Measurements from ENCODE around the gene TMEM192. TPM values are rescaled to one million over a fixed set of nuclear protein-coding genes. Genes with fewer than 3 reads are reported as not detected.
"Not testable (repeated sequence)": the region's sequence is repeated elsewhere in the genome, so short reads cannot be mapped to it uniquely, and the experiment has no call there.

The TMEM192 gene
- polyA plus RNA-seq, 2 of the 4 experiments (the other 2 are of a cell fraction): 8.4 to 19.3 TPM

DNA sequence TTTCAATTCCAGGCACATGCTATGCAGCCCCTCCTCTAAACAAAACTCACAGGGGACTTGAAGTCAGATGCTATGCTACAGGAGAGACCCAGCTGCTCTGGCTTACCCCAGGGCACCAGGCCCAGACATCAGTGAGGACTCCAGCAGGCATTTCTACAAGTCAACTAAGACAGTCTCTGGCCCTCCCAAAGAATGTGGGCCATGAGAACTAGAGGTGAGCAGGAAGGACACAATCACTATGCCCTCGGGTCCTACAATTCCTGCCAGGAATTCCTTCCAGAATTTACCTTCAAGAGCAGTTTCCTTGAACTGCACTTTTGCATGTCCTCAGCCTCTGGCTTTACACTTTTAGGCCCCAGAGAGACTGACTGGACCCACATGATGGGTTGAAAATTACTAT is 17.4 kb downstream of the TMEM192 start (continued):
- TF ChIP-seq, protein P1, sequence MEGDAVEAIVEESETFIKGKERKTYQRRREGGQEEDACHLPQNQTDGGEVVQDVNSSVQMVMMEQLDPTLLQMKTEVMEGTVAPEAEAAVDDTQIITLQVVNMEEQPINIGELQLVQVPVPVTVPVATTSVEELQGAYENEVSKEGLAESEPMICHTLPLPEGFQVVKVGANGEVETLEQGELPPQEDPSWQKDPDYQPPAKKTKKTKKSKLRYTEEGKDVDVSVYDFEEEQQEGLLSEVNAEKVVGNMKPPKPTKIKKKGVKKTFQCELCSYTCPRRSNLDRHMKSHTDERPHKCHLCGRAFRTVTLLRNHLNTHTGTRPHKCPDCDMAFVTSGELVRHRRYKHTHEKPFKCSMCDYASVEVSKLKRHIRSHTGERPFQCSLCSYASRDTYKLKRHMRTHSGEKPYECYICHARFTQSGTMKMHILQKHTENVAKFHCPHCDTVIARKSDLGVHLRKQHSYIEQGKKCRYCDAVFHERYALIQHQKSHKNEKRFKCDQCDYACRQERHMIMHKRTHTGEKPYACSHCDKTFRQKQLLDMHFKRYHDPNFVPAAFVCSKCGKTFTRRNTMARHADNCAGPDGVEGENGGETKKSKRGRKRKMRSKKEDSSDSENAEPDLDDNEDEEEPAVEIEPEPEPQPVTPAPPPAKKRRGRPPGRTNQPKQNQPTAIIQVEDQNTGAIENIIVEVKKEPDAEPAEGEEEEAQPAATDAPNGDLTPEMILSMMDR (IDR thresholded peaks at IDR 0.05): no peak

DNA sequence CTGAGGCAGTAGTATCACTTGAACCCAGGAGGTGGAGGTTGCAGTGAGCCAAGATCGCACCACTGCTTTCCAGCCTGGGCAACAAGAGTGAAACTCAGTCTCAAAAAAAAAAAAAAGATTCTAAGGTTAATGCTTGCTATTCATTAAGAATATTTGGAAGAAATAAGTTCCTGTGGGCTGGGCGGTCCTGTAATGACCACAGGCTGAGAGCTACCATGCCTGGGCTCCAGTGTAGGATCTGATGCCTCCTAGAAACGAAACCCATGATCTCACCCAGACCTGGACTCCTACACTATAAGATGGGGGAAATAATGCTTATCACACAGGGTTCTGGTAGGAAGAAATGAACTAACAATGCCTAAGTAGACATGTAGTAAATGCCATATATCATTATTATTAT is 17.8 kb downstream of the TMEM192 start:
- no peak for DNase-seq (ENCODE audit: low read depth in 1 of 2, low spot score in 1 of 2)
- 89% methylated on average over 3 of the region's 3 CpGs for WGBS (ENCODE audit: missing lambda C conversion rate)
- no peak overlapping the region for H3K4me3 ChIP-seq
- FAIRE-seq: no peak
- CTCF ChIA-PET: interaction anchor here (0.6 kb wide), 1 partner anchor 1178 kb away, joined by 4 read pairs; no protein-coding TSS in a partner anchor
- ATAC-seq: no peak
- POLR2A ChIA-PET: no interaction called here
- no peak overlapping the region for H3K4me2 ChIP-seq
- no peaks in the 10 kb centered on the region for H3K4me1 ChIP-seq
- no peak overlapping the region for H3K27ac ChIP-seq
- TF ChIP-seq, protein P2, sequence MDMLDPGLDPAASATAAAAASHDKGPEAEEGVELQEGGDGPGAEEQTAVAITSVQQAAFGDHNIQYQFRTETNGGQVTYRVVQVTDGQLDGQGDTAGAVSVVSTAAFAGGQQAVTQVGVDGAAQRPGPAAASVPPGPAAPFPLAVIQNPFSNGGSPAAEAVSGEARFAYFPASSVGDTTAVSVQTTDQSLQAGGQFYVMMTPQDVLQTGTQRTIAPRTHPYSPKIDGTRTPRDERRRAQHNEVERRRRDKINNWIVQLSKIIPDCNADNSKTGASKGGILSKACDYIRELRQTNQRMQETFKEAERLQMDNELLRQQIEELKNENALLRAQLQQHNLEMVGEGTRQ (IDR thresholded peaks at IDR 0.05): no peak
- no peak for TF ChIP-seq ZSCAN20 (CRISPR knock-in tag; IDR thresholded peaks at IDR 0.05)
- TF ChIP-seq FOXS1 (CRISPR knock-in tag; IDR thresholded peaks at IDR 0.05): no peak
- TF ChIP-seq BHLHE40 (IDR thresholded peaks at IDR 0.05; ENCODE audit: low read depth, low read length): no peak
- no peak for TF ChIP-seq CHD4 (IDR thresholded peaks at IDR 0.05; ENCODE audit: borderline replicate concordance)
- no peak for TF ChIP-seq MAZ (IDR thresholded peaks at IDR 0.05; ENCODE audit: borderline replicate concordance, low read depth, low read length)
- no peak for TF ChIP-seq KDM5A (IDR thresholded peaks at IDR 0.05)
- no peak for TF ChIP-seq CBX2 (IDR thresholded peaks at IDR 0.05; ENCODE audit: borderline replicate concordance, low read depth)
- TF ChIP-seq ZNF302 (CRISPR knock-in tag; IDR thresholded peaks at IDR 0.05): no peak
- TF ChIP-seq KDM1A (IDR thresholded peaks at IDR 0.05; ENCODE audit: low read depth): no peak
- TF ChIP-seq, protein P1 (IDR thresholded peaks at IDR 0.05): no peak
- no peak for TF ChIP-seq FOSB (CRISPR knock-in tag; IDR thresholded peaks at IDR 0.05)
- H3K9me3 ChIP-seq: no peaks in the 10 kb centered on the region

DNA sequence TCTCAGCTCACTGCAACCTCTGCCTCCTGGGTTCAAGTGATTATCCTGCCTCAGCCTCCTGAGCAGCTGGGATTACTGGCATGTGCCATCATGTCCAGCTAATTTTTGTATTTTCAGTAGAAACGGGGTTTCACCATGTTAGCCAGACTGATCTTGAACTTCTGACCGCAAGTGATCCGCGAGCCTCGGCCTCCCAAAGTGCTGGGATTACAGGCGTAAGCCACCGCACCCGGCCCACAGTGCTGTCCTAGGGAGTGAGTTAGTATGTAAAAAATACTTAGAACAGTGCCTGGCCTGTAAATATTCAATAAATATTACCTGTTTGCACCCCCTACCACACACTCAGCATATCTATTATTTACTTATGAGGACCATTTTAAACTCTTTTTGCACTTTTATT is 20.5 kb downstream of the TMEM192 start:
- POLR2A ChIA-PET: interaction anchor here (0.7 kb wide), 1 partner anchor 700 kb away, joined by 8 read pairs; no protein-coding TSS in a partner anchor
- CTCF ChIA-PET: interaction anchor here (0.6 kb wide), 1 partner anchor 324 kb away, joined by 5 read pairs; no protein-coding TSS in a partner anchor
- not testable (repeated sequence) for H3K4me3 ChIP-seq; FAIRE-seq; H3K9me3 ChIP-seq; H3K27ac ChIP-seq; ATAC-seq; DNase-seq (ENCODE audit: low read depth in 1 of 2, low spot score in 1 of 2); H3K4me1 ChIP-seq; H3K4me2 ChIP-seq
- WGBS (ENCODE audit: missing lambda C conversion rate): 96% methylated on average over 5 of the region's 8 CpGs

DNA sequence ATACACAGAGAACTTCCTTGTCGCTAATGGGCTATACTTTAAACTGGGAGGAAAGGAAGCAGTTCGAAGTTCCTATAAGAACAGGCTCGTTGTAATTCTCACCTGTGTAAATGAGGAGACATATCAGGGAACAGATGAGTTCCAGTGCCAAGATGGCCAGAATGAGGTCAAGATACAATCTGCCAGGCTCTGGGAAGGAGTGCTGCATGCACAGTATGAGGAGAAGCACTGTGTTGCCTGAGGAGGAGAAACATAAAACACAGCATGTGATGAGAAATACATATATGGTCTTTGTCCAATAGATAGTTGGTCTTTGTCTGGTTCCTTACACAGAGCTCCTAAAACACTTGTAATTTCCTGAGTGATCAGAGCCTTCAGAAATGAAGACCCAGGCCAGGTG is 24.3 kb downstream of the TMEM192 start:
- FAIRE-seq: no peak
- CTCF ChIA-PET: no interaction called here
- no peak overlapping the region for H3K4me2 ChIP-seq
- TF ChIP-seq, protein P3, sequence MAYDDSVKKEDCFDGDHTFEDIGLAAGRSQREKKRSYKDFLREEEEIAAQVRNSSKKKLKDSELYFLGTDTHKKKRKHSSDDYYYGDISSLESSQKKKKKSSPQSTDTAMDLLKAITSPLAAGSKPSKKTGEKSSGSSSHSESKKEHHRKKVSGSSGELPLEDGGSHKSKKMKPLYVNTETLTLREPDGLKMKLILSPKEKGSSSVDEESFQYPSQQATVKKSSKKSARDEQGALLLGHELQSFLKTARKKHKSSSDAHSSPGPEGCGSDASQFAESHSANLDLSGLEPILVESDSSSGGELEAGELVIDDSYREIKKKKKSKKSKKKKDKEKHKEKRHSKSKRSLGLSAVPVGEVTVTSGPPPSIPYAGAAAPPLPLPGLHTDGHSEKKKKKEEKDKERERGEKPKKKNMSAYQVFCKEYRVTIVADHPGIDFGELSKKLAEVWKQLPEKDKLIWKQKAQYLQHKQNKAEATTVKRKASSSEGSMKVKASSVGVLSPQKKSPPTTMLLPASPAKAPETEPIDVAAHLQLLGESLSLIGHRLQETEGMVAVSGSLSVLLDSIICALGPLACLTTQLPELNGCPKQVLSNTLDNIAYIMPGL (CRISPR knock-in tag; IDR thresholded peaks at IDR 0.05; ENCODE audit: borderline replicate concordance): no peak
- TF ChIP-seq RARB (CRISPR knock-in tag; IDR thresholded peaks at IDR 0.05): no peak
- TF ChIP-seq MAZ (IDR thresholded peaks at IDR 0.05; ENCODE audit: borderline replicate concordance, low read depth, low read length): no peak
- no peak for TF ChIP-seq CBX2 (IDR thresholded peaks at IDR 0.05; ENCODE audit: borderline replicate concordance, low read depth)
- no peak for TF ChIP-seq SMC3 (IDR thresholded peaks at IDR 0.05)
- no peak for TF ChIP-seq FOXS1 (CRISPR knock-in tag; IDR thresholded peaks at IDR 0.05)
- TF ChIP-seq, protein P4, sequence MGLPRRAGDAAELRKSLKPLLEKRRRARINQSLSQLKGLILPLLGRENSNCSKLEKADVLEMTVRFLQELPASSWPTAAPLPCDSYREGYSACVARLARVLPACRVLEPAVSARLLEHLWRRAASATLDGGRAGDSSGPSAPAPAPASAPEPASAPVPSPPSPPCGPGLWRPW (IDR thresholded peaks at IDR 0.05): no peak
- TF ChIP-seq MYC (IDR thresholded peaks at IDR 0.05; ENCODE audit: borderline replicate concordance, low read length): no peak
- TF ChIP-seq GATA3 (IDR thresholded peaks at IDR 0.05; ENCODE audit: borderline replicate concordance): no peak
- TF ChIP-seq, protein P5, sequence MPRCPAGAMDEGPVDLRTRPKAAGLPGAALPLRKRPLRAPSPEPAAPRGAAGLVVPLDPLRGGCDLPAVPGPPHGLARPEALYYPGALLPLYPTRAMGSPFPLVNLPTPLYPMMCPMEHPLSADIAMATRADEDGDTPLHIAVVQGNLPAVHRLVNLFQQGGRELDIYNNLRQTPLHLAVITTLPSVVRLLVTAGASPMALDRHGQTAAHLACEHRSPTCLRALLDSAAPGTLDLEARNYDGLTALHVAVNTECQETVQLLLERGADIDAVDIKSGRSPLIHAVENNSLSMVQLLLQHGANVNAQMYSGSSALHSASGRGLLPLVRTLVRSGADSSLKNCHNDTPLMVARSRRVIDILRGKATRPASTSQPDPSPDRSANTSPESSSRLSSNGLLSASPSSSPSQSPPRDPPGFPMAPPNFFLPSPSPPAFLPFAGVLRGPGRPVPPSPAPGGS (IDR thresholded peaks at IDR 0.05): no peak
- no peak for TF ChIP-seq JUN (IDR thresholded peaks at IDR 0.05)
- TF ChIP-seq CEBPB (IDR thresholded peaks at IDR 0.05): no peak
- no peak for TF ChIP-seq PHF8 (IDR thresholded peaks at IDR 0.05; ENCODE audit: borderline replicate concordance, low read depth)
- TF ChIP-seq KDM1A (IDR thresholded peaks at IDR 0.05; ENCODE audit: low read depth): no peak
- TF ChIP-seq HOXA7 (CRISPR knock-in tag; IDR thresholded peaks at IDR 0.05): no peak

More for the DNA sequence above, 24.3 kb downstream of the TMEM192 start:
- no peaks in the 10 kb centered on the region for H3K4me1 ChIP-seq
- 79% methylated on average over 3 of the region's 3 CpGs for WGBS (ENCODE audit: missing lambda C conversion rate)
- no peaks in the 10 kb centered on the region for H3K9me3 ChIP-seq
- DNase-seq (ENCODE audit: low read depth in 1 of 2, low spot score in 1 of 2): no peak
- no peak overlapping the region for H3K4me3 ChIP-seq
- no peak overlapping the region for H3K27ac ChIP-seq
- no peak for ATAC-seq
- POLR2A ChIA-PET: no interaction called here

Measured in A549 (cell line).